Subcutaneous adipose tissue (tissue), 4 donors: ENCODE measurements around the gene DEPDC5. TPM values are rescaled to one million over a fixed set of nuclear protein-coding genes. Genes with fewer than 3 reads are reported as not detected.

Source experiments
- CTCF ChIP-seq: fragments of 450-650 bp; IDR thresholded peaks from one replicate; pipeline ENCODE4 v1.5.1; 2016; ENCODE audit warnings: low read depth, mild to moderate bottlenecking, control low read depth, antibody characterized with exemption, moderate library complexity
- total RNA-seq, 4 donors: library from RNA; depleted of rRNA; stranded (reverse); fragments of >200 nt; gene quantifications; one replicate each; pipeline ENCODE4 v1.1.0, GENCODE V29; 2016

The DEPDC5 gene
- total RNA-seq, 4 donors from 2014 or later = 13.2 to 15.6 (median 15.0) TPM

DNA sequence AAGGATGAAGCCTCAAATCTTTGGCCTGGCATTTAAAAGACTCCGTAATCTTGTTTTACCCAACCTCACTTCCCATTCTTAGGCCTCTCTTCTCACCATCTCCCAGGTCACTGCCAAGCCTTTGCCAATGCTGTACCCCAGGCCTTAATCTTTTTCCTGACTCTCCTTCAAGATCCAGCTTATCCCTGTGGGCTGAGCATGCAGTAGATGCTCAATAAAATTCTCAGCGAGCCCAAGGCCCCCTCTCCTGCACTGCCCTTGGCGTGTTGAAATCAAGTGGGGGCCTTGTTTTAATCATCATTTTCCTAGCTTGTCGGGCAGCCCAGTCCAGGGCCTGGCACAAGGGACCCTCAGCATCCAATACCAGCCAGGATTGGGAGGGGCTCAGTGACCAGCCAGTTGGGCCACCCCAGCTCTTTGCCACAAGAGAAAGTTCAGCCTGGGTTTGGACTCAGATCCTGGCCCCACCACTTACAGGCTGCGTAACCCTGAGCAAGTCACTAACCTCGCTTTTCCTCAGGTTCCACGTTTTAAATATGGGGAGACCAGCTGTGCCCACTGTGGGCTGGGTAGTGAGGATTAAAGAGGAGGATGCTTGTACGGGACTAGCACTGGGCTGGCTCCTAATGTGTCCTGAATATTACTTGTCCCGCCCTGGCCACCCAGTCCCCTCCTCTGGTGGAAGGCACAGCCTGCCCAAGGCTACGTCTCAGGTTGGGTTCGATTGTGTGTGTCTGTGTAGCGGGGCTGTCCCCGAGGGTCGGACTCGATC, 189.6 kb downstream of the DEPDC5 start:
- TF ChIP-seq CTCF = no peak

GRCh38 chr22:31943978-31944699, 190.3 kb downstream of the DEPDC5 start, which contains the start of gene YWHAH:
TSS of gene YWHAH (plus strand) at chr22:31944535. CDS start at chr22:31944734, 199 bp downstream.
- TF ChIP-seq CTCF = no peak

DNA sequence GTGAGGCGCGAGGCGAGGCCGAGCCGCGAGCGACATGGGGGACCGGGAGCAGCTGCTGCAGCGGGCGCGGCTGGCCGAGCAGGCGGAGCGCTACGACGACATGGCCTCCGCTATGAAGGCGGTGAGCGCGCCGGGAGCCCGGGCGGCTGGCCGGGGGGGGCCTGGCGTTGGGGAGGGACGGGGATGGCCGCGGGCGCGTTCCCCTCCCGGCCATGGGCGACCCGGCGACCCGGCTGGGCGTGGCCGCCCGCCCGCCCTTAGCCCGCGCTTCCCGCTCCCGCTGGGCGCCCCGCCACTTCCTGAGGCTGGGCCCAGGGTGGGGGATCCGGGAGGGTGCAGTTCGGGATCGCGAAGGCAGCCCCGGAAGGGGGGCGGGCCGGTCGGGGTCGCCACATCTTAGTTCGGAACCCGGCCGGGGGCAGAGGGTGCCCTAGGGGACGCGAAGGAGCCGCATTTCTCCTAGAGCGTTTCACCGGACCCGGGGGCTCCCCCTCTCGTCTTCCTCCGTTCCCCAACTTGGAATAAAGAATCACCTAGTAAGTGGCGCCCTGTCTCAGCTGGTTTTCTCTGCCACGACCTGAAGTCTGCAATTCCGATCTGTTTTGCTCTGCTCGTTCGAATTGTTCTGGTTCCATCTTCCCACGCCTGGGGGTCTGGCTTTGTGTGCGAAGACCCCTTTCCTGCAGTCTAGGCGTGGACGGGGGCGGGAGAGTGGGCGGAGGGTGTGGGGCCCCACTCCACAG, 191.1 kb downstream of the DEPDC5 start:
- no peak for TF ChIP-seq CTCF

DNA sequence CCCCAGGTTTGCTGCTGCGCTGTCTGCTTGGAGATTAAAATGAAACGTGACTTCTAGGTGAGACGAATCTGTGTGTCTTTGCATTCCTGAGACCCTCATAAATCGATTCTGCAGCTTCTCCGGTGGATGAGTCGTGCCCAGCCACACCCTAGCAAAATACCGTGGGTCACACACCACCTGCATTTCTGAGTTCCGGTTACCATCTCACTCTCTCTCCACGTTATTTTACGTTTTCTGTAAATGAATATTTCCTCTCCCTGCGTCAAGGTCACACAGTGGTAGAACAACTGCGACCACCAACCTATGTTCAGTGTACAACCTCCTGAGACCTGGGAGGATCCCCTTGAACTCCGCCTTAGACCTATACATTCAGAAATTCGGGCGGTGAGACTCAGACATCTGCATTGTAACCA, 191.6 kb downstream of the DEPDC5 start:
- TF ChIP-seq CTCF = no peak

DNA sequence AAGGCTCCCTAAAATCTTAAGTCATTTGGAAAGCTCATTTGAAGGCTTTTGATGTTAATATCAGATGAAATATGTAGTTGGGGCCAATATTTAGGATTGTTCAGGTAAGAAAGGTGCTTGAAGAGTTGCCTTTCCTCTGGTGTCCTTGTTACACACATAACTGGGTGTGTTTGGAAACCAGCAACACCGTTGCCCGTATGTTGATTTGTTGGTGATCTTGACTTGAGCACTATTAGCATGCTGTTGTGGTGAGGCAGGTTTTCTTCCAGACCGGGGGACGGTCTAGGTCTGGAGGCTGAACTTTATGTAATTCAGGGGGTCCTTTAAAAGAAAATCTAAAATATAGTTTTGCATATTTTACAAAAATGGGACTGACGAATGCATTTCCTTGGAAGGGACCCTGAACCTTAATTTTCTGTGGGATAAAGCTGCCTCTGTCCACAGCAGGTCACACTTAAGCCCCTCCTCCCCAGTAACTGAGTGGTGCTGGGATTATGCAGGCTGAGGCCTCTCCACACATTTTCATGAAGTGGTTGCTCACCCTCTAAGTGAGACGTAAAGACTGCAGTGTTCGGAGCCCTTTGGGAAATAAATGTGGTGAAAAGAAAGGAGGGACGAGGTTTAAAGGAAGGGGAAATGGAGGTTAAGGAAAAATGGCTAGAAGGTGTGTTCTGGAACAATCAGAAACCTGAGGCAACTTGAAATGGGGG, 192.3 kb downstream of the DEPDC5 start:
- TF ChIP-seq CTCF = no peak

- no peak for TF ChIP-seq CTCF
These were observed 193.5 kb downstream of the DEPDC5 start for GRCh38 chr22:31947296-31947695.
